Measurements from ENCODE around the gene ACTL9.

ACTL9 gene

GRCh38 chr19:8665468-8666213 is 33.0 kb downstream of the ACTL9 start:
- H3K4me3 ChIP-seq (ENCODE audit: extremely low read depth, insufficient read depth, low read length, poor library complexity, severe bottlenecking): no peak overlapping the region
- no peaks in the 10 kb centered on the region for H3K36me3 ChIP-seq (ENCODE audit: control insufficient read depth, insufficient read depth, low read length)
- H3K4me1 ChIP-seq (ENCODE audit: control insufficient read depth, insufficient read depth, low read length, poor library complexity, severe bottlenecking): no peaks in the 10 kb centered on the region
- no peaks in the 10 kb centered on the region for H3K9me3 ChIP-seq (ENCODE audit: control insufficient read depth, low read length)
- no peak overlapping the region for H3K27ac ChIP-seq (ENCODE audit: low read depth, low read length, severe bottlenecking)
- WGBS, 2 experiments (ENCODE audit: insufficient coverage in 2 of 2): 93 to 100% methylated on average over 1 to 2 of the region's 3 CpGs

- H3K27ac ChIP-seq (ENCODE audit: low read depth, low read length, severe bottlenecking): no peak overlapping the region
- no peak overlapping the region for H3K4me3 ChIP-seq (ENCODE audit: extremely low read depth, insufficient read depth, low read length, poor library complexity, severe bottlenecking)
- no peaks in the 10 kb centered on the region for H3K4me1 ChIP-seq (ENCODE audit: control insufficient read depth, insufficient read depth, low read length, poor library complexity, severe bottlenecking)
- H3K9me3 ChIP-seq (ENCODE audit: control insufficient read depth, low read length): no peaks in the 10 kb centered on the region
- 77 to 87% methylated on average over 3 to 4 of the region's 4 CpGs for WGBS, 2 experiments (ENCODE audit: insufficient coverage in 2 of 2)
- H3K36me3 ChIP-seq (ENCODE audit: control insufficient read depth, insufficient read depth, low read length): no peaks in the 10 kb centered on the region
Measured at GRCh38 chr19:8664671-8665057, 33.9 kb downstream of the ACTL9 start.

- no peaks in the 10 kb centered on the region for H3K4me1 ChIP-seq (ENCODE audit: control insufficient read depth, insufficient read depth, low read length, poor library complexity, severe bottlenecking)
- no peak overlapping the region for H3K27ac ChIP-seq (ENCODE audit: low read depth, low read length, severe bottlenecking)
- 56 to 61% methylated on average over 20 to 22 of the region's 22 CpGs for WGBS, 2 experiments (ENCODE audit: insufficient coverage in 2 of 2)
- no peaks in the 10 kb centered on the region for H3K9me3 ChIP-seq (ENCODE audit: control insufficient read depth, low read length)
- no peaks in the 10 kb centered on the region for H3K36me3 ChIP-seq (ENCODE audit: control insufficient read depth, insufficient read depth, low read length)
- no peak overlapping the region for H3K4me3 ChIP-seq (ENCODE audit: extremely low read depth, insufficient read depth, low read length, poor library complexity, severe bottlenecking)
Measured at GRCh38 chr19:8663920-8664670, 34.5 kb downstream of the ACTL9 start.

DNA sequence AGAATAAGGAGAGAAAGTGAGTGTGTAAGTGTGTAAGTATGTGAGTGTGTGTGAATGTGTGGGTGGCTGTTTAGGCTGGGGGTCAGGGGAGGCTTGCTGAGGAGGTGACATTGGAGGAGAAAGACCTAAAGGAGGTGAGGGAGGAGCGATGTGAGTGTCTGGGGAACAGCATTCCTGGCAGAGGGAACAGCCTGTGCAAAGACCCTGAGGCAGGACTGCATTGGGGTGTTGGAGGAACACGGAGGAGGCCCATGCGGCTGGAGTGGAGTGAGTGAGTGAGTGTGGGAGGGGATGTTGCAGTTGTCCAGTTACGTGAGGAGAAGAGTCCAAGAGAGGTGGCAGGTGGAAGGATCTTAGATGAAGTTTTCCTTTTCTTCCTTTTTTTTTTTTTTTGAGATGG is 36.3 kb downstream of the ACTL9 start:
- Histone ChIP-seq H3K27ac (ENCODE audit: low read depth, low read length, severe bottlenecking) (no peak overlapping the region), H3K4me1 (ENCODE audit: control insufficient read depth, insufficient read depth, low read length, poor library complexity, severe bottlenecking) (no peaks in the 10 kb centered on the region), H3K9me3 (ENCODE audit: control insufficient read depth, low read length) (no peaks in the 10 kb centered on the region), H3K4me3 (ENCODE audit: extremely low read depth, insufficient read depth, low read length, poor library complexity, severe bottlenecking) (no peak overlapping the region), H3K36me3 (ENCODE audit: control insufficient read depth, insufficient read depth, low read length) (no peaks in the 10 kb centered on the region)
- WGBS, 2 experiments (ENCODE audit: insufficient coverage in 2 of 2): 87 to 94% methylated on average over 2 to 4 of the region's 4 CpGs

DNA sequence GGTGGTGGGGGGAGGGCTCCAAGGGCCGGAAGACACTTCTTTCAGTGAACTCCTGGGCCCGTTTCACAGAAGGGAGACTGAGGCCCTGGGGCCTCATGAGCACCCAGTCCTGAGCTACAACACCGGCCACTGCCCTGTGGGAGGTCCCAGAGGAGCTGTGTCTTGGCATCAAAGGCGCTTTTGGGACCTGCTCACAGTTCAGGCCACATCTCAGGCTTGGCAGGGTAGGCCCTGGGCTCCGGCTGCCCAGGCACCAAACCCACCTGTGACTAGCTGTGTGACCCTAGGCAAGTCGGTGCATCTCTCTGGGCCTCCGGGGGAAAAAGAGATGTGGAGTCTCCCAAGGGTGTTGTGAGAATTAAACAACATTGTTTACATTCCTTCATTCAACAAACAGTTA is 38.7 kb downstream of the ACTL9 start:
- Histone ChIP-seq H3K27ac (ENCODE audit: low read depth, low read length, severe bottlenecking) (no peak overlapping the region), H3K9me3 (ENCODE audit: control insufficient read depth, low read length) (no peaks in the 10 kb centered on the region)
- 80 to 85% methylated on average over 4 to 5 of the region's 7 CpGs for WGBS, 2 experiments (ENCODE audit: insufficient coverage in 2 of 2)

DNA sequence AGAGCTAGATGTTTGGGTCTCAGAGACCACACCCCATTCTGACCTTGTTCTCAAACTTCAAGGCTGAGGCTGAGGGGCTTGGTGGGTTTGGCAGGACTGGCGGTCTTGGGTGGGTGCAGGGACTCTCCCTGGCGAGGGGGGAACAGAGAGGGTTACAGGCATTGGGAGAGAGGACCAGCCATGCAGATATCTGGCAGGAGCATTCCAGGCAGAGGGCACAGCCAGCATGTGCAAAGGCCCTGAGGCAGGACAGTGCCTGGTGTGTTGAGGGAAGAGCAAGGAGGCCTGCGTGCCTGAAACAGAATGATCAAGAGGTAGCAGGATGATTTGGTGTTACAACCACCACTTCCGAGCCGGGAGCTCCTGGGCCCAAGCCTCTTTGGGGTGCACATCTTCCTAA is 40.7 kb downstream of the ACTL9 start:
- Histone ChIP-seq H3K36me3 (ENCODE audit: control insufficient read depth, insufficient read depth, low read length) (no peaks in the 10 kb centered on the region), H3K27ac (ENCODE audit: low read depth, low read length, severe bottlenecking) (no peak overlapping the region), H3K9me3 (ENCODE audit: control insufficient read depth, low read length) (no peaks in the 10 kb centered on the region), H3K4me3 (ENCODE audit: extremely low read depth, insufficient read depth, low read length, poor library complexity, severe bottlenecking) (no peak overlapping the region), H3K4me1 (ENCODE audit: control insufficient read depth, insufficient read depth, low read length, poor library complexity, severe bottlenecking) (peaks cover 6% of the 10 kb centered on the region)
- 86 to 88% methylated on average over 5 of the region's 5 CpGs for WGBS, 2 experiments (ENCODE audit: insufficient coverage in 2 of 2)

More for the DNA sequence above, 38.7 kb downstream of the ACTL9 start:
- H3K4me1 ChIP-seq (ENCODE audit: control insufficient read depth, insufficient read depth, low read length, poor library complexity, severe bottlenecking): peaks cover 3% of the 10 kb centered on the region
- H3K36me3 ChIP-seq (ENCODE audit: control insufficient read depth, insufficient read depth, low read length): no peaks in the 10 kb centered on the region
- no peak overlapping the region for H3K4me3 ChIP-seq (ENCODE audit: extremely low read depth, insufficient read depth, low read length, poor library complexity, severe bottlenecking)

DNA sequence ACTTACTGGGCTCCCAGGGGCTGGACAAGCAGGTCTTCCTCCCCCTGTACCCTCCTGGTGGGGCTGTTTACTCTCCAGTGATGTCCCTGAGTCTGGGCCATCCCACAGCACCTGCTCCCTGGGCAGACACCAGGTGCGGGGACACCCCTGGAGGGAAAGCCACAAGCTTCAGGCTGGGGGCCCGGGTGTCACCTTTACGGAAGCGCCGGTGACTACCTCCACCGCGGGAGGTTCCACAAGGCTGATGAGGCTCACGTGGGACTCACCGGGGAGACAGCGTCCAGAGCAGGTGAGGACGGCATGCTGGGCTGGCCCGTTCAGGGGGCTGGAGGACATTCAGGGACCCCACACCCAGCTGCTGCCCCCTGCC is 43.3 kb downstream of the ACTL9 start:
- no peak overlapping the region for H3K27ac ChIP-seq (ENCODE audit: low read depth, low read length, severe bottlenecking)
- H3K36me3 ChIP-seq (ENCODE audit: control insufficient read depth, insufficient read depth, low read length): no peaks in the 10 kb centered on the region
- no peaks in the 10 kb centered on the region for H3K9me3 ChIP-seq (ENCODE audit: control insufficient read depth, low read length)
- no peak overlapping the region for H3K4me3 ChIP-seq (ENCODE audit: extremely low read depth, insufficient read depth, low read length, poor library complexity, severe bottlenecking)
- 84 to 89% methylated on average over 10 to 12 of the region's 12 CpGs for WGBS, 2 experiments (ENCODE audit: insufficient coverage in 2 of 2)
- peaks cover 6% of the 10 kb centered on the region for H3K4me1 ChIP-seq (ENCODE audit: control insufficient read depth, insufficient read depth, low read length, poor library complexity, severe bottlenecking)

- 11 to 15% methylated on average over 5 to 14 of the region's 15 CpGs for WGBS, 2 experiments (ENCODE audit: insufficient coverage in 2 of 2)
- H3K36me3 ChIP-seq (ENCODE audit: control insufficient read depth, insufficient read depth, low read length): no peaks in the 10 kb centered on the region
- no peaks in the 10 kb centered on the region for H3K9me3 ChIP-seq (ENCODE audit: control insufficient read depth, low read length)
- no peak overlapping the region for H3K27ac ChIP-seq (ENCODE audit: low read depth, low read length, severe bottlenecking)
- no peak overlapping the region for H3K4me3 ChIP-seq (ENCODE audit: extremely low read depth, insufficient read depth, low read length, poor library complexity, severe bottlenecking)
- H3K4me1 ChIP-seq (ENCODE audit: control insufficient read depth, insufficient read depth, low read length, poor library complexity, severe bottlenecking): peaks cover 6% of the 10 kb centered on the region
Measured at GRCh38 chr19:8654591-8655339, 43.8 kb downstream of the ACTL9 start.

DNA sequence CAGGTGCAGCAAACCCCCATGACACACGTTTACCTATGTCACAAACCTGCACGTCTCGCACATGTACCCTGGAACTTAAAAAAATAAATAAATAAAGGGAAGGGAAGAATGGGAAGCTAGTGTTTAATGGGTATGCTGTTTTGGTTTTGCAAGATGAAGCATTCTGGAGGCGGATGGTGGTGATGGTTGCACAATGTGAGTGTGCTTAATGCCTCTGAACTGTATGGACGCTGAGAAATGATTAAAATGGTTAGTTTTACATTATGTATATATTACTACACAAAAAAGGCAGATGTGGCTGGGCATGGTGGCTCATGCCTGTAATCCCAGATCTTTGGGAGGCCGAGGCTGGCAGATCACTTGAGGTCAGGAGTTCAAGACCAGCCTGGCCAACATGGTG is 50.4 kb downstream of the ACTL9 start:
- Histone ChIP-seq H3K4me1 (ENCODE audit: control insufficient read depth, insufficient read depth, low read length, poor library complexity, severe bottlenecking) (no peaks in the 10 kb centered on the region), H3K27ac (ENCODE audit: low read depth, low read length, severe bottlenecking) (no peak overlapping the region), H3K9me3 (ENCODE audit: control insufficient read depth, low read length) (no peaks in the 10 kb centered on the region), H3K4me3 (ENCODE audit: extremely low read depth, insufficient read depth, low read length, poor library complexity, severe bottlenecking) (no peak overlapping the region), H3K36me3 (ENCODE audit: control insufficient read depth, insufficient read depth, low read length) (no peaks in the 10 kb centered on the region)
- 86 to 89% methylated on average over 1 to 4 of the region's 6 CpGs for WGBS, 2 experiments (ENCODE audit: insufficient coverage in 2 of 2)

Data from mesodermal cell (in vitro differentiated cells).